22Rv1 (cell line): ENCODE data around the gene AADAT.

ENCODE experiments used
- H3K27ac ChIP-seq: fragments of 450-650 bp; 2 replicates; pipeline ENCODE4 v1.5.1; 2017
- ZFX ChIP-seq: fragments of 450-650 bp; IDR thresholded peaks from 2 replicates; pipeline ENCODE4 v1.6.1; 2017; ENCODE audit warnings: antibody characterized with exemption, borderline replicate concordance
- TF ChIP-seq, protein P1 (sequence below): fragments of 450-650 bp; IDR thresholded peaks from 2 replicates; pipeline ENCODE4 v1.5.1; 2017; ENCODE audit warnings: mild to moderate bottlenecking

Gene AADAT

DNA sequence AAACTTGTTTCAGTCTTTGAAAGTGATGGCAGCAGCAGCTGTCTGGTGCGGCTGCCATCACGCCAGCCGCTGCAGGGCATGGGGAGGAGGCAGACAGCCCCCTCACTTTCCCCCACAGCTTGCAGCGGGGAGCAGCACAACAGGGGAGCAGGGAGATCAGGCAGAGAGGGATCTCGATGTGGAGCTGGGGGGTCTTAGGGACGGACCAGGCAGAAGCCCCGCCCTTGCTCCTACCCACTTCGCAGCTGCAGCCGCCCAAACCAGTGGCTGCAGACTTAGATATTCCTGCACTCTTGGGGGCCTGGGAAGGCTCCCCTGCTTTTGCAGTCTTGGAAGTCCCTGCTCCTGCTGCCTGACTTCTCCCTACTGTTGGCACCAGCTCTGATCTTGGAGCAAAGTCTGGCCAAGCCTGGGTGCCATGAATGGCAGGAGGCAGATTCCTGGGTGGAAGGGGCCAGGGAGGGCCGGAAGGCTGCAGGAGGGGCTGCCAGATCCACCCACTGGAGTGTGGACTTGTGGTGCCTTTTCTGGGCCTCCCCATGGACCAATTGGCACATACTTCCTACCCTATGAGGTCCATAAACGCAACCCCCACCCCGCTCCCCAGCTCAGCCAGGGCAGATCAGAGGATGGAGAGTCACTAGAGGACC lies 49.6 kb downstream of the AADAT start:
- no peak overlapping the region for H3K27ac ChIP-seq
- TF ChIP-seq, protein P1, sequence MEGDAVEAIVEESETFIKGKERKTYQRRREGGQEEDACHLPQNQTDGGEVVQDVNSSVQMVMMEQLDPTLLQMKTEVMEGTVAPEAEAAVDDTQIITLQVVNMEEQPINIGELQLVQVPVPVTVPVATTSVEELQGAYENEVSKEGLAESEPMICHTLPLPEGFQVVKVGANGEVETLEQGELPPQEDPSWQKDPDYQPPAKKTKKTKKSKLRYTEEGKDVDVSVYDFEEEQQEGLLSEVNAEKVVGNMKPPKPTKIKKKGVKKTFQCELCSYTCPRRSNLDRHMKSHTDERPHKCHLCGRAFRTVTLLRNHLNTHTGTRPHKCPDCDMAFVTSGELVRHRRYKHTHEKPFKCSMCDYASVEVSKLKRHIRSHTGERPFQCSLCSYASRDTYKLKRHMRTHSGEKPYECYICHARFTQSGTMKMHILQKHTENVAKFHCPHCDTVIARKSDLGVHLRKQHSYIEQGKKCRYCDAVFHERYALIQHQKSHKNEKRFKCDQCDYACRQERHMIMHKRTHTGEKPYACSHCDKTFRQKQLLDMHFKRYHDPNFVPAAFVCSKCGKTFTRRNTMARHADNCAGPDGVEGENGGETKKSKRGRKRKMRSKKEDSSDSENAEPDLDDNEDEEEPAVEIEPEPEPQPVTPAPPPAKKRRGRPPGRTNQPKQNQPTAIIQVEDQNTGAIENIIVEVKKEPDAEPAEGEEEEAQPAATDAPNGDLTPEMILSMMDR, result no peak
- no peak for TF ChIP-seq ZFX

GRCh38 chr4:170038769-170039168 lies 51.0 kb downstream of the AADAT start:
- no peak for TF ChIP-seq ZFX
- TF ChIP-seq, protein P1, result no peak
- no peak overlapping the region for H3K27ac ChIP-seq

- H3K27ac ChIP-seq, result no peak overlapping the region
- TF ChIP-seq, protein P1, result no peak
- no peak for TF ChIP-seq ZFX
Measured at GRCh38 chr4:170038232-170038631, 51.5 kb downstream of the AADAT start.

DNA sequence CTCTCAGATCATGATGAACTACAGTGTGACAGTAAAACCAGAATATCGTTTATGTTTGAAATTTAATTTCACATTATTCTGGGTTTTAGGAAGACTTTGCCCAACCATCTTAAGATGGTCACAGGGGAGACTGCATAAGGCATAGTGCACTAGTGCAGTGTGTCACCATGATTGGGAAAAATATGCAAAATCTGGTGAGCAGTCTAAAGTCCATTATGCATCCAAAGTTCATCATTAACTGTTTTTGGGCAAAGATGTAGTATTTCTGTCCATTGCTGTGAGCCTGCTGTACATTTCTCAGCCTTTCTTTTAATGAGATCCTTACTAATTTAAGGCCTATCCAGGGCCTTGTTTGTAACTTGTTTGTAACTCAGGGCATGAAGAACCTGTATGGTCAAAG lies 52.3 kb downstream of the AADAT start:
- H3K27ac ChIP-seq, result no peak overlapping the region
- no peak for TF ChIP-seq ZFX
- TF ChIP-seq, protein P1, result no peak

DNA sequence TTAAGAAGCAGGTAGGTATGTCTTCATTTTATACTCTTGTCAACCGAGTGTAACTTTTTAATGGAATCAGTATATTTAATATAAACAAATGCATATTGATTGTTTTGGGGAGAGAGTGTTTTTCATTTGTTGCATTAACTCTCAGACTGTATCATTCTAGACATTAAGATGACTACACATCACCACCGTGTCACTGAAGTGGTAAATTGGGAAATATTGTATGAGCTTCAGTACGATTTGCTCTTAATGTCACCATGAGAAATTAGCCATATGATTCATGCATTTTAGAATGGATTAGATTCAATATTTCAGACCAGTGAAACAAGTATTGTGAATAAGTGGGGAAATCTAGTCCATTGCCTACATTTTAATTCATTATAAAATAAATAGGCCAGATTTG lies 53.9 kb downstream of the AADAT start:
- H3K27ac ChIP-seq, result no peak overlapping the region
- TF ChIP-seq, protein P1, result no peak
- TF ChIP-seq ZFX, result no peak

DNA sequence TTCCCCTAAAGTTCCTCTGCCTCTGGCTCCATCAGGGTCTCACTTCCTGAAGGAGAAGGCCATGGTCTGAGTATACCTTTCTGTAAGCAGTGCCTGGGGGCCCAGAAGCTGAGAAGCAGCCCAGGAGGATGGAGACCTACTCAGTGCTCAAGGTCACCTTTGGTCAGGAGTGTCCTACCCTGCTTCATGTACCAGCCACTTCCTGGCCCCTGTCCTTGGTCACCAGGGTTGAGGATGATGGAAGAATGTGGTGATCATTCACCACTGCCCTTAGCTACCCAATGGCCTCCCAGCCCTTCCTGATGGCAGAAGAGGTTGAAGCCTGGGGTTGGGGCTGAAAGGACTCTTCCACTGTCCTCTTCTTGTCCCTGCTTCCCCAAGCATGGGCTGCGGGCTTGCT lies 54.5 kb downstream of the AADAT start:
- H3K27ac ChIP-seq, result no peak overlapping the region
- TF ChIP-seq, protein P1, result no peak
- TF ChIP-seq ZFX, result no peak

DNA sequence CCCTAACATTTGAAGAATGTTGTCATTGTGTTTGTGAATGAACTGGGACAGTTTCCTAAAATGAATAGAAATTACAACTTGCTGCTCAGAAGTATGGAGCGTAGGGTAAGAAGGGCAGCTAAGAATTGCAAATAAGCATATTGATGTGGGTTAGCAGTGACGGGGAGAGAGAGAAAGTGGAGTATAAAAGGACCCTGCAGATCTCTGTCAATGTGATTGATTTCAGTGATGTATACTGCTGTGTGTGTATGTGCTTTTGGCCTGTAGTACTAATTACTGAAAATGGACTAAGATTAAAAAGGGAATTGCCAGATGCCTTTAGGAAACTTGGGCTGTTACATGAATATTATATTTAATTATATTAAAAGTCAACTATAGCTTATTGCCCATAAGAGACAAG lies 55.8 kb downstream of the AADAT start:
- no peak overlapping the region for H3K27ac ChIP-seq
- no peak for TF ChIP-seq ZFX
- TF ChIP-seq, protein P1, result no peak
